Small intestine (tissue), 7 donors: ENCODE results near the gene ADCY3. TPM values are rescaled to one million over a fixed set of nuclear protein-coding genes. Genes with fewer than 3 reads are reported as not detected.
A peak's percentile ranks its signal among the peaks of the same experiment; 100 is the strongest.

Experiments used
- DNase-seq, 2 donors: peaks; one replicate each; pipeline versions ENCODE4 v3.0.0 to v3.0.0-alpha.2; 2013
- FAIRE-seq: peaks from 2 replicates; lab custom pipeline; 2012; peaks lifted over from hg19 to GRCh38; lab: Jason Lieb, UNC
- H3K27ac ChIP-seq, 3 donors: one replicate each; pipeline ENCODE4 v1.5.1; 2013; ENCODE audit warnings: low read length in 2 of 3, mild to moderate bottlenecking in 2 of 3, control low read depth in 1 of 3, inconsistent platforms in 1 of 3, low read depth in 1 of 3, moderate library complexity in 1 of 3
- H3K27me3 ChIP-seq, 3 donors: one replicate each; pipeline ENCODE4 v1.6.1; 2013; ENCODE audit warnings: low read length in 3 of 3, inconsistent platforms in 1 of 3; ENCODE audit not compliant: control insufficient read depth in 3 of 3, insufficient read depth in 3 of 3
- H3K36me3 ChIP-seq, 3 donors: one replicate each; pipeline ENCODE4 v1.6.1; 2013; ENCODE audit warnings: low read length in 3 of 3, inconsistent platforms in 1 of 3, low read depth in 1 of 3, mild to moderate bottlenecking in 1 of 3, moderate library complexity in 1 of 3; ENCODE audit not compliant: control insufficient read depth in 3 of 3, insufficient read depth in 2 of 3
- H3K4me1 ChIP-seq, 3 donors: one replicate each; pipeline ENCODE4 v1.6.1; 2013; ENCODE audit warnings: low read length in 2 of 3, inconsistent platforms in 1 of 3, low read depth in 1 of 3, mild to moderate bottlenecking in 1 of 3, moderate library complexity in 1 of 3; ENCODE audit not compliant: control insufficient read depth in 3 of 3, insufficient read depth in 2 of 3
- H3K4me3 ChIP-seq, 3 donors: one replicate each; pipeline ENCODE4 v1.5.1; 2013; ENCODE audit warnings: low read length in 3 of 3, control low read depth in 1 of 3, inconsistent platforms in 1 of 3, low read depth in 1 of 3, mild to moderate bottlenecking in 1 of 3, moderate library complexity in 1 of 3
- H3K9me3 ChIP-seq, 2 donors: one replicate each; pipeline ENCODE4 v1.6.1; 2013; ENCODE audit warnings: low read depth in 1 of 2, low read length in 1 of 2; ENCODE audit not compliant: control insufficient read depth in 2 of 2, insufficient read depth in 1 of 2
- WGBS, 3 donors: extraction: QIAGEN DNeasy Blood & Tissue Kit; methylation state at CpG; one replicate each; pipeline ENCODE4 v1.1.7; 2013; 5-methylcytosine and 5-hydroxymethylcytosine counted together
- polyA plus RNA-seq, 4 donors: library from polyadenylated mRNA; stranded (reverse) in 3 of 4; unstranded in 1 of 4; fragments of 200-250 nt in 3 of 4; fragments of 120-200 nt in 1 of 4; gene quantifications; one replicate each; pipeline versions ENCODE4 v1.2.1 to v1.2.3, GENCODE V29; 2013
- donor health status: healthy with polysubstance abuse.
- donor health status: control.
- donor health status: control.
- donor health status: Bipolar disorder and iron deficiency.
- donor health status: healthy.

Gene ADCY3
- polyA plus RNA-seq, 4 donors, result 3.6 to 36.3 (median 9.8) TPM

DNA sequence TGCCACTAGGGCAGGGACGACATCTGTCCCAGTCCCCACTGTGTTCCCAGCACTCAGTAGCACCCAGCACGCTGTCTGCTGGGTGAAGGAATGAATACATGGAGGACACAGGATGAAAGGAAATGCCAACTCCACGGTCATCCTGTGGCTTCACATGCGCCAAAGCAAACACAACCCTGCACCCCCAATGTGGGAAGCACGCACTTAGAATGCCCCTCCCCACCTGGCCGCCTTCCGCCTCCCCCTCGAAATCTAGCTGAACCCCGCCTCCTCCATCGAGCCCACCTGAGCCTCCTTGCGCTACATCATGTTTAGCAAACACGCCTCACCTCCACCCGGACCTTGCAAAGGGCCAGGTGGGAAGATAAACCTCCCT, 33.9 kb downstream of the ADCY3 start:
- 68 to 88% (median 81%) methylated on average over 13 of the region's 13 CpGs for WGBS, 3 donors
- DNase-seq (no peak), FAIRE-seq (no peak)
- Histone ChIP-seq H3K27me3 (no peaks in the 10 kb centered on the region), H3K36me3 (peaks cover 0 to 6% (median 0%) of the 10 kb centered on the region in 3 donors), H3K4me3 (no peak overlapping the region), H3K27ac (peak overlapping the region in 2 of 3 donors; percentile 28 to 65), H3K9me3 (no peaks in the 10 kb centered on the region), H3K4me1 (no peaks in the 10 kb centered on the region)

DNA sequence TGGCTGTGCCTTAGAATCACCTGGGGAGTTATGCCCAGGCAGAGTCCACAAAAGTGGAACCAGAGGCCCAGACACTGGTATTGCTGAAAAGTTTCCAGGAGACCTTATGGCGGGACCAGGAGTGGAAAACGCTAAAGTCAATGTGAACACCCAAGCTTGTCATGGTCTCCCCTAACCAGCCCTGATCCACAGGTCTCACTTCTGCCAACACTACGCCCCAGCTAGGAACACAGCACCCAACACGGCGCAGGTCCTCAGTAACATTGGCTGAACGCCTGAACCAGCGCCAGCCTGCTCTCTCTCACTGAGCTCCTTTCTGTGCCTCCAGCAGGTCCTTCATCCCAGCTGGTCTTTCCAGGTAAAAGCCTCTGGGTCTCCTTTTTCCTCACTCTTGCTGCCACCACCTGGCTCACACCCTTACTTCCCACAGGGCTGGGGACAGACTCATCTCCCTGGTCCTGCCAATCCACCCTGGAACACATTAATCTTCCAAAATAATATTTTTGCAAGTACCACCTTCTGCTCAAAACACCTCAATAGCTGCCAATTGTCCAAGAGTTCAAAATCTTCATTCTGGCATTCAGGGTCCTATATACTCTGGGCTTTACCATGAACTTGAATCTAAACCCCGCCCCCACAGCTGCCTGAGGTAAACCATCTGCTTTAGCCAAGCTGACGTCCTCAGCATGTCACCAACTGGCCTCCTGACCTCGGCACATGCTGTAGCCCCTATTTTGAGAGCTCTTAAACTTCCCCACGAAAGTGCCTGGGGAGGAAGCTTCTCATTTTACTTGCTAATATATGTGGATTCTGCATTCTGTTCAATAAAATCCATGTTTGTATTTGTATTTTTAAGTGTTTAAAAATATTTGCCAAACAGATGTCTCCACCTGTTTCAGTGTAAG, 34.6 kb downstream of the ADCY3 start:
- peaks cover 0 to 6% (median 0%) of the 10 kb centered on the region in 3 donors for H3K36me3 ChIP-seq
- peak; percentile 8 to 21 for DNase-seq
- H3K27me3 ChIP-seq, result no peaks in the 10 kb centered on the region
- H3K9me3 ChIP-seq, result no peaks in the 10 kb centered on the region
- no peaks in the 10 kb centered on the region for H3K4me1 ChIP-seq
- WGBS, 3 donors, result 81 to 89% (median 83%) methylated on average over 11 of the region's 11 CpGs
- no peak for FAIRE-seq
- no peak overlapping the region for H3K4me3 ChIP-seq
- H3K27ac ChIP-seq, result peak overlapping the region in 1 of 3 donors; percentile 65

DNA sequence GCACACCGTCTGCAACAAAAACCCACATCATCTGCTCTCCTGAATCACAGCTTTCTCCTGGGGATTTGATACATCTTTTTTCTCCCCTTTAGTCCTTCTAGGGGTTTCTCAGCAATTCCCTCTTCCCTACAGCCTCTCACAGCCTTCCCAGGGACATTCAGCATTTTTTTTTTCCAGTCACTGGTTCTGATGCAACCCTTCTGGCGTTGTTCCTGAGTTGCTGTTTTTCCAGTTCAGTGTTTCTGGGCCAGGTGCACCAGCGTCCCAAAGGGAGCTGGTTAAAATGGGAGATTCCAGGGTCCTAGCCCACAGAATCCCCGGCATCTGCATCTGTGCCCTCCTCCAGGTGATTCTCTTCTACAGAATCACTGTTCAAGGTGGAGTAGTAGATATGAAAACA, 36.1 kb downstream of the ADCY3 start:
- Histone ChIP-seq H3K9me3 (no peaks in the 10 kb centered on the region), H3K4me1 (no peaks in the 10 kb centered on the region), H3K27me3 (no peaks in the 10 kb centered on the region), H3K4me3 (no peak overlapping the region), H3K27ac (no peak overlapping the region), H3K36me3 (peaks cover 0 to 6% (median 0%) of the 10 kb centered on the region in 3 donors)
- no peak for FAIRE-seq
- 67 to 83% (median 79%) methylated on average over 4 of the region's 4 CpGs for WGBS, 3 donors
- DNase-seq, result no peak

DNA sequence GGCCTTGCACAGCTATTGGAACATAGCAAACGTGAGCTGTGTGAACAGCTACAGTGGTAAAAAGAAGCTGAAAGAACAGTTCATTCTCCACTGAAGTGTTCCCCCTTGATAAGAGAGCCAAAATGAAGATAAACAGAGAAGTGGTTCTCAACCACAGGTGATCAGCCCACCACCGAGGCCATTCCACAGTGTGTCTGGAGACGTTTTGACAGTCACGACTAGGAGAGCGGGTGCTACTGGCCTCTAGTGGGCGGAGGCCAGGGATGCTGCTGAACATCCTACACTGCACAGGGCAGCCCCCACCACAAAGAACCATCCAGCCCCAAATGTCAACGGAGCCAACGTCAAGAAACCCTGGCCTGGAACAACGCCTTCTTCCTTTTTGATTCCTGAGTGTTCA, 38.4 kb downstream of the ADCY3 start:
- 88 to 97% (median 90%) methylated on average over 9 of the region's 9 CpGs for WGBS, 3 donors
- Histone ChIP-seq H3K4me1 (no peaks in the 10 kb centered on the region), H3K9me3 (no peaks in the 10 kb centered on the region), H3K36me3 (peaks cover 0 to 5% (median 0%) of the 10 kb centered on the region in 3 donors), H3K27me3 (no peaks in the 10 kb centered on the region), H3K4me3 (no peak overlapping the region), H3K27ac (no peak overlapping the region)
- FAIRE-seq (no peak), DNase-seq (no peak)

DNA sequence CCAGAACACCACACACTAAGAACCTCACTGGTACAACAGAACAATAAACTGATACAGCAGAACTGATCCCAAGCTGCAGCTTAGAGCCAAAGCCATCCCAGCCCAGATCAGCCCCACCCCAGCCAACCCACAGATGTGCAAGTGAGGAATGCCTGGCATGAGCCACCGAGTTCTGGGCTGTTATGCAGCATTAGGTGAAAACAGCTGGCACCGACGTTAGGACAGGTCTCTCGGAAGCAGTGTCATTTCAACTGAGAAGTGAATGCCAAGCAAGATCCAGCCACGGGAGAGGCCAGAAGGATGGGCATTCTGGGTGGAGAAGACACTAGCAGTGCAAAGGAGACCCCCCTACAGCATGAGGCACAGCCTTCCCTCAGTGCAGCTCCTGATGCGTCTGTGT, 38.9 kb downstream of the ADCY3 start:
- no peaks in the 10 kb centered on the region for H3K27me3 ChIP-seq
- no peaks in the 10 kb centered on the region for H3K4me1 ChIP-seq
- H3K27ac ChIP-seq, result no peak overlapping the region
- FAIRE-seq, result no peak
- no peak for DNase-seq
- 90 to 92% (median 91%) methylated on average over 6 of the region's 6 CpGs for WGBS, 3 donors
- no peak overlapping the region for H3K4me3 ChIP-seq
- H3K36me3 ChIP-seq, result peaks cover 0 to 4% (median 0%) of the 10 kb centered on the region in 3 donors
- H3K9me3 ChIP-seq, result no peaks in the 10 kb centered on the region

DNA sequence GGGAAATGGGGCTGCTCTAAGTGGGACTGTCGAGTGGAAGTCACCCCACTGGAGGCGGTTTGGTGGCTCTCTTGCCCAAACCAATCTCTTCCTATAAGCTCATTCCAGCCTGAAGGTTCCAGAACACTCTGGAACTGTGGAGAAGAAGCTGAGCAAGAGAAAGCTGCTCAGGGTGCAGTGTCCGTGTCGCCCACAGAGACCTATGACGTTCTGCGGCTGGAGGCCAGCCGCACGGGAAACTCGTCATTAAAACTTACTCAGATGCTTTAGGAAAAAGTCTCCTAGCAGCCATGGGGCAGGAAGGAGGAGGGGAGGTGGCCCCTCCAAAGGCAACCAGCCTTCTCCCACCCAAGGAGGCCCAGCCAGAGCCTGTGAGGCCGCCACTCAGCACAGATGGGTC, 41.7 kb downstream of the ADCY3 start:
- H3K36me3 ChIP-seq, result peaks cover 0 to 7% (median 0%) of the 10 kb centered on the region in 3 donors
- H3K4me3 ChIP-seq, result no peak overlapping the region
- no peak for FAIRE-seq
- WGBS, 3 donors, result 81 to 95% (median 91%) methylated on average over 10 of the region's 10 CpGs
- H3K27me3 ChIP-seq, result no peaks in the 10 kb centered on the region
- no peak for DNase-seq
- H3K4me1 ChIP-seq, result no peaks in the 10 kb centered on the region
- H3K9me3 ChIP-seq, result no peaks in the 10 kb centered on the region
- peak overlapping the region in 1 of 3 donors; percentile 28 for H3K27ac ChIP-seq

DNA sequence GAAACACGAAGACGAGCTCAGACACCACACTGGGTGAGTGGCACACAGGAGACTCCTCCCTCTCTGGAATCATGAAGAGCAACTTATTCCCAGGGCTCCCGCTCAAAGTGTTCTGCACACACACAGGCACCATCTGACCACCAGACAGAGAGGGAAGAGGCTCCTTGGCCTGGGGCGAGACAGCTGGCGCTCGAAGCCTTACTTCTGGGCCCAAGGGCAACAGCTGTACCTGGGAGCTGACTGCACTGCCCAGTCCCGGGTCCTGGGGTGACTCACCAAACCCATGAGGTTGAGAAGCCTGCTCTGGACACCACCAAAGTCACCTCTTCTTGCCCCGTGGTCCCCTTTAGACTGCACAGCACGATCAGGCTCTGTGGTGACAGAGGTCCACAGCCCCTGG, 42.4 kb downstream of the ADCY3 start:
- Histone ChIP-seq H3K4me1 (peaks cover 0 to under 1% (median 0%) of the 10 kb centered on the region in 3 donors), H3K27ac (peak overlapping the region in 1 of 3 donors; percentile 37), H3K4me3 (no peak overlapping the region), H3K36me3 (peaks cover 0 to 7% (median 0%) of the 10 kb centered on the region in 3 donors), H3K27me3 (no peaks in the 10 kb centered on the region), H3K9me3 (no peaks in the 10 kb centered on the region)
- FAIRE-seq, result no peak
- DNase-seq, result no peak
- WGBS, 3 donors, result 86 to 93% (median 90%) methylated on average over 9 of the region's 9 CpGs

DNA sequence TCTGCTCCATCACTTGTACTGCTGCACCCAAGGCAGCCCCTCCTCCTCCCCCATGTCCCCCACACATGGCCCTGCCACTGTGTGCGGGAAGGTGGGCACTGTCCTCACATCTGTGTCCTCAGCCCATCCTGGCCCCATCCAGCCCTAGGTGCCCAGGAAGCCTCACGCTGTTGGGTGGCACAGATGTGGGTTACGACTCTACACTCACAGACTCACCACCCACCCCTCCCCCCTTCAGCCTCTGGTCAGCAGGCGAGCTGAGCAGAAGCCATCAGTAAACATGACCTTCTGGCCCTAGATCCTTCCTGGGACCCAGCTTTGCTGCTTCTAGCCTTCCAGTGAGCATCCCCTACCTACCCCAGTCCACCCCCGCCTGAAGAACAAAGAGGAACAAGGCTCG, 43.0 kb downstream of the ADCY3 start:
- FAIRE-seq (no peak), DNase-seq (no peak)
- Histone ChIP-seq H3K4me1 (peaks cover 0 to 6% (median 0%) of the 10 kb centered on the region in 3 donors), H3K27ac (no peak overlapping the region), H3K36me3 (peaks cover 0 to 12% (median 0%) of the 10 kb centered on the region in 3 donors), H3K27me3 (no peaks in the 10 kb centered on the region), H3K4me3 (no peak overlapping the region), H3K9me3 (no peaks in the 10 kb centered on the region)
- 90 to 97% (median 92%) methylated on average over 5 to 6 of the region's 6 CpGs for WGBS, 3 donors
